ENCODE measurements around the gene GARNL3.

- TF ChIP-seq CTCF (IDR thresholded peaks at IDR 0.05) (no peak), POLR2A (IDR thresholded peaks at IDR 0.05) (no peak)
These were observed at the start of gene GARNL3 for GRCh38 chr9:127264462-127265219.

All from heart left ventricle (tissue), 13 donors.